Adipocyte (in vitro differentiated cells): Measurements from ENCODE around the gene KCNH6.
A peak's percentile ranks its signal among the peaks of the same experiment; 100 is the strongest.

Experiments
- DNase-seq: peaks from one replicate; pipeline ENCODE4 v3.0.0-alpha.2; 2015; ENCODE audit warnings: low read depth
- H3K27me3 ChIP-seq: replicated peaks from 2 replicates; pipeline ENCODE4 v1.7.0; 2013; ENCODE audit warnings: mild to moderate bottlenecking, low read length, moderate library complexity; ENCODE audit not compliant: control insufficient read depth, insufficient read depth
- H3K36me3 ChIP-seq: 2 replicates; pipeline ENCODE4 v1.7.0; 2013; ENCODE audit warnings: low read length, mild to moderate bottlenecking, moderate library complexity; ENCODE audit not compliant: control insufficient read depth, insufficient read depth, severe bottlenecking
- H3K4me1 ChIP-seq: 2 replicates; pipeline ENCODE4 v1.7.0; 2013; ENCODE audit warnings: mild to moderate bottlenecking, low read length, moderate library complexity; ENCODE audit not compliant: control insufficient read depth, insufficient read depth
- H3K4me3 ChIP-seq: 2 replicates; pipeline ENCODE4 v1.7.0; 2013; ENCODE audit warnings: mild to moderate bottlenecking, low read length, moderate library complexity
- H3K9ac ChIP-seq: 2 replicates; pipeline ENCODE4 v1.7.0; 2013; ENCODE audit warnings: mild to moderate bottlenecking, low read length, moderate library complexity
- H3K9me3 ChIP-seq: 2 replicates; pipeline ENCODE4 v1.7.0; 2013; ENCODE audit warnings: mild to moderate bottlenecking, low read length, moderate library complexity; ENCODE audit not compliant: control insufficient read depth

Gene KCNH6

GRCh38 chr17:63542218-63542545 is 19.0 kb downstream of the KCNH6 start:
- H3K9ac ChIP-seq = no peak overlapping the region
- H3K27me3 ChIP-seq = peaks cover 52% of the 10 kb centered on the region
- DNase-seq = no peak
- H3K9me3 ChIP-seq = no peaks in the 10 kb centered on the region
- H3K36me3 ChIP-seq = no peaks in the 10 kb centered on the region
- H3K4me1 ChIP-seq = no peaks in the 10 kb centered on the region
- H3K4me3 ChIP-seq = no peak overlapping the region

- Histone ChIP-seq H3K9ac (no peak overlapping the region), H3K36me3 (no peaks in the 10 kb centered on the region), H3K4me1 (no peaks in the 10 kb centered on the region), H3K9me3 (no peaks in the 10 kb centered on the region), H3K4me3 (no peak overlapping the region), H3K27me3 (peaks cover 43% of the 10 kb centered on the region)
- DNase-seq = no peak
Observed at GRCh38 chr17:63542942-63543821, 20.0 kb downstream of the KCNH6 start.

GRCh38 chr17:63543822-63544420 is 20.8 kb downstream of the KCNH6 start:
- Histone ChIP-seq H3K4me1 (no peaks in the 10 kb centered on the region), H3K27me3 (peaks cover 36% of the 10 kb centered on the region), H3K9me3 (no peaks in the 10 kb centered on the region), H3K36me3 (no peaks in the 10 kb centered on the region), H3K4me3 (no peak overlapping the region), H3K9ac (no peak overlapping the region)
- DNase-seq = no peak

GRCh38 chr17:63544467-63545301 is 21.5 kb downstream of the KCNH6 start:
- peaks cover 6% of the 10 kb centered on the region for H3K4me1 ChIP-seq
- H3K9me3 ChIP-seq = no peaks in the 10 kb centered on the region
- DNase-seq = no peak
- H3K9ac ChIP-seq = no peak overlapping the region
- H3K36me3 ChIP-seq = no peaks in the 10 kb centered on the region
- H3K27me3 ChIP-seq = peaks cover 28% of the 10 kb centered on the region
- H3K4me3 ChIP-seq = no peak overlapping the region

- Histone ChIP-seq H3K27me3 (peaks cover 15% of the 10 kb centered on the region), H3K4me1 (peaks cover 8% of the 10 kb centered on the region), H3K9me3 (no peaks in the 10 kb centered on the region), H3K9ac (no peak overlapping the region), H3K4me3 (no peak overlapping the region), H3K36me3 (no peaks in the 10 kb centered on the region)
- no peak for DNase-seq
Observed at GRCh38 chr17:63546308-63547082, 23.3 kb downstream of the KCNH6 start.

GRCh38 chr17:63547083-63547523 is 23.9 kb downstream of the KCNH6 start:
- Histone ChIP-seq H3K9me3 (no peaks in the 10 kb centered on the region), H3K27me3 (peaks cover 9% of the 10 kb centered on the region), H3K4me1 (peaks cover 11% of the 10 kb centered on the region), H3K9ac (no peak overlapping the region), H3K36me3 (no peaks in the 10 kb centered on the region), H3K4me3 (no peak overlapping the region)
- DNase-seq = no peak

- Histone ChIP-seq H3K4me1 (peaks cover 31% of the 10 kb centered on the region), H3K4me3 (peak overlapping the region; percentile 98), H3K36me3 (no peaks in the 10 kb centered on the region), H3K27me3 (no peaks in the 10 kb centered on the region), H3K9ac (peak overlapping the region; percentile 87), H3K9me3 (no peaks in the 10 kb centered on the region)
- DNase-seq = no peak
Observed at GRCh38 chr17:63549289-63549945, 26.3 kb downstream of the KCNH6 start.

GRCh38 chr17:63549946-63550816 is 27.0 kb downstream of the KCNH6 start, which contains the start of gene DCAF7:
Gene DCAF7, plus strand, starts transcription at chr17:63550477. Its CDS starts 201 bp downstream, at chr17:63550678.
- H3K9ac ChIP-seq = peak within 1 kb of the TSS; percentile 98
- H3K4me3 ChIP-seq = peak within 1 kb of the TSS; percentile 98
- no peaks in the 10 kb centered on the region for H3K36me3 ChIP-seq
- no peaks in the 10 kb centered on the region for H3K27me3 ChIP-seq
- H3K4me1 ChIP-seq = peaks cover 33% of the 10 kb centered on the region
- H3K9me3 ChIP-seq = no peaks in the 10 kb centered on the region
- peak; percentile 100 for DNase-seq

GRCh38 chr17:63550817-63551639 is 27.9 kb downstream of the KCNH6 start:
- Histone ChIP-seq H3K27me3 (no peaks in the 10 kb centered on the region), H3K9ac (peak overlapping the region; percentile 98), H3K4me3 (peak overlapping the region; percentile 98), H3K9me3 (no peaks in the 10 kb centered on the region), H3K4me1 (peaks cover 33% of the 10 kb centered on the region), H3K36me3 (no peaks in the 10 kb centered on the region)
- peak; percentile 72 for DNase-seq
